HL-60 (cell line): ENCODE measurements around the gene HCN2.

Experiments used
- DNase-seq, 2 experiments: peaks; one replicate each; pipeline ENCODE4 v3.0.0-alpha.2; 2010 to 2020; ENCODE audit warnings: low read depth in 1 of 2, low spot score in 1 of 2
- H3K27ac ChIP-seq: fragments of 250-450 bp; sonication (Bioruptor Pico); replicated peaks from 2 replicates; pipeline ENCODE4 v1.5.1; 2020; ENCODE audit warnings: mild to moderate bottlenecking, moderate library complexity
- H3K27me3 ChIP-seq: fragments of 250-450 bp; sonication (Bioruptor Pico); 2 replicates; pipeline ENCODE4 v1.5.1; 2021; ENCODE audit warnings: mild to moderate bottlenecking, moderate library complexity; ENCODE audit not compliant: insufficient read depth, poor library complexity, severe bottlenecking
- H3K4me3 ChIP-seq: replicated peaks from 2 replicates; pipeline ENCODE4 v1.5.1; 2011; ENCODE audit warnings: mild to moderate bottlenecking, control low read depth, low read length; ENCODE audit not compliant: insufficient read depth
- CTCF ChIP-seq: IDR thresholded peaks from one replicate; pipeline ENCODE4 v1.5.1; 2011; ENCODE audit warnings: low read length, control low read depth, inconsistent platforms; ENCODE audit not compliant: insufficient read depth
- GABPA ChIP-seq: IDR thresholded peaks from 2 replicates; pipeline ENCODE4 v1.6.1; 2012; ENCODE audit warnings: low read depth
- POLR2AphosphoS5 ChIP-seq: IDR thresholded peaks from 2 replicates; pipeline ENCODE4 v1.6.1; 2012; ENCODE audit warnings: low read depth
- SPI1 ChIP-seq: IDR thresholded peaks from 2 replicates; pipeline ENCODE4 v1.6.1; 2012; ENCODE audit warnings: low read depth, mild to moderate bottlenecking, borderline replicate concordance
- TF ChIP-seq, protein P1 (sequence below): IDR thresholded peaks from 2 replicates; pipeline ENCODE4 v1.6.1; 2012; ENCODE audit warnings: low read depth; ENCODE audit not compliant: insufficient replicate concordance

The HCN2 gene

GRCh38 chr19:547117-547516 lies 42.6 kb upstream of the HCN2 start:
- TF ChIP-seq, protein P1, sequence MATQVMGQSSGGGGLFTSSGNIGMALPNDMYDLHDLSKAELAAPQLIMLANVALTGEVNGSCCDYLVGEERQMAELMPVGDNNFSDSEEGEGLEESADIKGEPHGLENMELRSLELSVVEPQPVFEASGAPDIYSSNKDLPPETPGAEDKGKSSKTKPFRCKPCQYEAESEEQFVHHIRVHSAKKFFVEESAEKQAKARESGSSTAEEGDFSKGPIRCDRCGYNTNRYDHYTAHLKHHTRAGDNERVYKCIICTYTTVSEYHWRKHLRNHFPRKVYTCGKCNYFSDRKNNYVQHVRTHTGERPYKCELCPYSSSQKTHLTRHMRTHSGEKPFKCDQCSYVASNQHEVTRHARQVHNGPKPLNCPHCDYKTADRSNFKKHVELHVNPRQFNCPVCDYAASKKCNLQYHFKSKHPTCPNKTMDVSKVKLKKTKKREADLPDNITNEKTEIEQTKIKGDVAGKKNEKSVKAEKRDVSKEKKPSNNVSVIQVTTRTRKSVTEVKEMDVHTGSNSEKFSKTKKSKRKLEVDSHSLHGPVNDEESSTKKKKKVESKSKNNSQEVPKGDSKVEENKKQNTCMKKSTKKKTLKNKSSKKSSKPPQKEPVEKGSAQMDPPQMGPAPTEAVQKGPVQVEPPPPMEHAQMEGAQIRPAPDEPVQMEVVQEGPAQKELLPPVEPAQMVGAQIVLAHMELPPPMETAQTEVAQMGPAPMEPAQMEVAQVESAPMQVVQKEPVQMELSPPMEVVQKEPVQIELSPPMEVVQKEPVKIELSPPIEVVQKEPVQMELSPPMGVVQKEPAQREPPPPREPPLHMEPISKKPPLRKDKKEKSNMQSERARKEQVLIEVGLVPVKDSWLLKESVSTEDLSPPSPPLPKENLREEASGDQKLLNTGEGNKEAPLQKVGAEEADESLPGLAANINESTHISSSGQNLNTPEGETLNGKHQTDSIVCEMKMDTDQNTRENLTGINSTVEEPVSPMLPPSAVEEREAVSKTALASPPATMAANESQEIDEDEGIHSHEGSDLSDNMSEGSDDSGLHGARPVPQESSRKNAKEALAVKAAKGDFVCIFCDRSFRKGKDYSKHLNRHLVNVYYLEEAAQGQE = no peak
- no peak for TF ChIP-seq CTCF
- TF ChIP-seq GABPA = no peak
- TF ChIP-seq SPI1 = no peak
- TF ChIP-seq POLR2AphosphoS5 = no peak
- Histone ChIP-seq H3K27ac (no peak overlapping the region), H3K4me3 (no peak overlapping the region), H3K27me3 (no peaks in the 10 kb centered on the region)
- DNase-seq = no peak

DNA sequence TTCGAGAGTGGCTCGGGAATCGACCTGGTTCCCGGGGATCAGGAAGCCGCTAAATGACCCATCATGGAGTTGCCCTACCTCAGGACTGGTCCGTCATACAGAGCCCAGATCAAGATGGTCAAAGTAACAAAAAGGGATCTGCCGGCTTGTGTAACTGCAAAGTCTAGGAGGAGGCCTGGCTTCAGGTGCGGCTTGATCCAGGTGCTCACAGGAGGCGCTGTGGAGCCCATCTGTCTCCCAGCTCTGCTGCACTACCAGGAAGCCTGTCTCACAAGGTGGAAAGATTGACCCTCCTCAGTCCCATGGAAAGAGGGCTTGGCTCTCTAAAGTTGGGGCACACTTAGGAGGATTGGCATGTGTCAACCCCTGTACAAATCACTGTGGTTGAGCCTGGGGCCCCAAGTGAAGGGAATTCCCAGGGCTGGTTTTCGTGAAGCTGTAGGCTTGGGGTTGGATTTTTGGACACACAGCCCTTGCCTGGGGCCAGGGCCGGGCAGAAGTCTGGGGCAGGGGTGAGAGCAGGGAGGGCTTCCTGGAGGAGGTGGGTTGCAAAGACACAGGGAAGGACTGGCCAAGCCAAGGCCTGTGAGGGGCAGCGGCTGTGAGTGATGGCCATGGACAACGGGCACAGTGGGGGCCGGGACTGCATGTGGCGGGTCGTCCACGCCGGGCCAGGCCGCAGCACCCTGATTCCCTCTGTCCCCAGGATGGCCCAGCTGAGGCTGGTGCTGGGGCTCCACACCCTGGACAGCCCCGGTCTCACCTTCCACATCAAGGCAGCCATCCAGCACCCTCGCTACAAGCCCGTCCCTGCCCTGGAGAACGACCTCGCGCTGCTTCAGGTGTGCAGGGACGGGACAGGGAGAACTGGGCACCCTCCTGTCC lies 41.6 kb upstream of the HCN2 start:
- TF ChIP-seq SPI1 = no peak
- no peak for TF ChIP-seq CTCF
- TF ChIP-seq, protein P1 = no peak
- no peak for TF ChIP-seq POLR2AphosphoS5
- no peak for TF ChIP-seq GABPA
- no peak for DNase-seq
- H3K27me3 ChIP-seq = no peaks in the 10 kb centered on the region
- H3K4me3 ChIP-seq = no peak overlapping the region
- no peak overlapping the region for H3K27ac ChIP-seq

GRCh38 chr19:548886-549830 lies 40.5 kb upstream of the HCN2 start:
- Histone ChIP-seq H3K4me3 (no peak overlapping the region), H3K27ac (no peak overlapping the region), H3K27me3 (no peaks in the 10 kb centered on the region)
- no peak for TF ChIP-seq SPI1
- no peak for DNase-seq

DNA sequence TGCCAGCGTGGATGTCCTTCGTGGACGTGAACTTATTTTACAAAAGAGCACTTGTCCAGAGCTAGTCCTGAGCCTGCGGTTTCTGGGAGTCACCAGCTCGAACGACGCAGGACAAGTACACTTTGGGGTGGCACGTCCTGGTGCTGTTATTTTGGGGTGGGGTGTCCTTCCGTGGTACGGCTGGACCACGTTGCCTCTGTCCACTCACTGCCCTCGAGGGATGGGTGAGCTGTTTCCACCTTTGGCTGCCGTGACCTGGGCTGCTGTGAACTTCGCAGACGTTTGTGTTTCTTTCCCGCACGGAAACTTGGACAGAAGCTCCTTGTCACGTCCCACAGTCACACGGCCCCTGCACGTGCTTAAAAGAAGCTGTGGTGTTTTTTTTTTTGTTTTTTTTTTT lies 34.9 kb upstream of the HCN2 start:
- DNase-seq = no peak
- Histone ChIP-seq H3K27me3 (no peaks in the 10 kb centered on the region), H3K27ac (no peak overlapping the region), H3K4me3 (no peak overlapping the region)
- TF ChIP-seq CTCF = no peak
- no peak for TF ChIP-seq SPI1
- TF ChIP-seq, protein P1 = no peak
- TF ChIP-seq POLR2AphosphoS5 = no peak
- TF ChIP-seq GABPA = no peak
